Measurements from ENCODE around the gene SAT1. TPM values are rescaled to one million over a fixed set of nuclear protein-coding genes. Genes with fewer than 3 reads are reported as not detected.

SAT1 gene
- total RNA-seq, 6 experiments from 2014 or later = 215 to 640 (median 291) TPM

GRCh38 chrX:23813808-23814207 is 30.8 kb downstream of the SAT1 start:
- ATAC-seq (no peak), DNase-seq (no peak)
- no peaks in the 10 kb centered on the region for H3K36me3 ChIP-seq
- 86% methylated on average over 1 of the region's 1 CpG for WGBS (ENCODE audit: insufficient coverage, low coverage, low lambda C conversion rate, missing lambda C conversion rate)
- no peaks in the 10 kb centered on the region for H3K27me3 ChIP-seq
- intact Hi-C loops (cut with DNase I) = no loop called here
- no peaks in the 10 kb centered on the region for H3K4me1 ChIP-seq
- H3K9me3 ChIP-seq = no peaks in the 10 kb centered on the region
- H3K4me3 ChIP-seq = no peak overlapping the region
- TF ChIP-seq CTCF (IDR thresholded peaks at IDR 0.05) (no peak), POLR2A (IDR thresholded peaks at IDR 0.05) (no peak)
- no peak overlapping the region for H3K27ac ChIP-seq

GRCh38 chrX:23815376-23815775 is 32.4 kb downstream of the SAT1 start:
- Histone ChIP-seq H3K4me3 (no peak overlapping the region), H3K9me3 (no peaks in the 10 kb centered on the region), H3K27ac (no peak overlapping the region), H3K4me1 (no peaks in the 10 kb centered on the region), H3K27me3 (no peaks in the 10 kb centered on the region), H3K36me3 (no peaks in the 10 kb centered on the region)
- TF ChIP-seq POLR2A (IDR thresholded peaks at IDR 0.05) (no peak), CTCF (IDR thresholded peaks at IDR 0.05) (no peak)
- ATAC-seq (no peak), DNase-seq (no peak)
- 87% methylated on average over 6 of the region's 7 CpGs for WGBS (ENCODE audit: insufficient coverage, low coverage, low lambda C conversion rate, missing lambda C conversion rate)
- intact Hi-C loops (cut with DNase I) = no loop called here

DNA sequence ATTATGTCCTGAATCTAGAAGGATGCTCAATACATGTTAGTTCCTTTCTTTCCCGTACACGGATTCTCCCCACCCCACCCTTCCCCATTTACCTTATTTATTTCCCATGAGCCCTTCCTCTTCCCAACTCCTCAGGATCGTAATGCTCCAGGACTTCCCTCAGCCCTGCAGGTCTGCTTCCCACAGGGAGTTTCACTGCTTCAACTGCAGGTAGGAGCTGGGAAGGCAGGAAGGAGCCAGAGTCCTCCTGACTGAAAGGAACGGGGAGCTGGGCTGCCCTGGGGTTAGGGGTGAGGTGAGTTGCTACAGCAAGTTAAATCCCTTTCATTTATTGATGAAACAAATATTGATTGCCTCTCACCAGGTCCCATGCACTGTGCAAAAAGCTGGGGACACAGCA is 33.2 kb downstream of the SAT1 start:
- Histone ChIP-seq H3K9me3 (no peaks in the 10 kb centered on the region), H3K36me3 (no peaks in the 10 kb centered on the region), H3K27ac (no peak overlapping the region), H3K4me3 (no peak overlapping the region), H3K27me3 (no peaks in the 10 kb centered on the region), H3K4me1 (no peaks in the 10 kb centered on the region)
- TF ChIP-seq POLR2A (IDR thresholded peaks at IDR 0.05) (no peak), CTCF (IDR thresholded peaks at IDR 0.05) (no peak)
- 70% methylated on average over 4 of the region's 4 CpGs for WGBS (ENCODE audit: insufficient coverage, low coverage, low lambda C conversion rate, missing lambda C conversion rate)
- intact Hi-C loops (cut with DNase I) = no loop called here
- DNase-seq (no peak), ATAC-seq (no peak)

DNA sequence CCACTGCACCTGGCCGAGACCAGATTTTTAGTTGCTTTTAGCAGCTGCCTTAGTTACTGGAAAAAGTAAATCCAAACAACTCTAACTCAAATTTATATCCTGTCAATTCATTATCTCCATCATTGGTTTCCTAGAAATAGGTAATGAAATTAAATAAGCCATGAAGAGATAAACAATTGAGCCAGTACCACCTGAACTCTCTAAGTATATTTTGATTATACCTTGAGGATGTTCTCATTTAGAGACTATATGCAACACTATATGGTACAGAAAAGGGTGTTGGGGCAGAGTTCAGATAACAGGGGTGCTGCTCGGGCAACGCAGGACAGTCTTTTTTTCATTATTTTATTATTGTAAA is 35.0 kb downstream of the SAT1 start:
- no peaks in the 10 kb centered on the region for H3K27me3 ChIP-seq
- ATAC-seq (no peak), DNase-seq (no peak)
- H3K4me3 ChIP-seq = no peak overlapping the region
- H3K27ac ChIP-seq = no peak overlapping the region
- H3K4me1 ChIP-seq = no peaks in the 10 kb centered on the region
- H3K36me3 ChIP-seq = no peaks in the 10 kb centered on the region
- intact Hi-C loops (cut with DNase I) = no loop called here
- 74% methylated on average over 3 of the region's 3 CpGs for whole genome bisulfite sequencing (ENCODE audit: insufficient coverage, low coverage, low lambda C conversion rate, missing lambda C conversion rate)
- TF ChIP-seq POLR2A (IDR thresholded peaks at IDR 0.05) = no peak
- TF ChIP-seq CTCF (IDR thresholded peaks at IDR 0.05) = no peak
- no peaks in the 10 kb centered on the region for H3K9me3 ChIP-seq
